Globus pallidus (tissue), 1 donor: ENCODE results near the gene TSR3.
A peak's percentile ranks its signal among the peaks of the same experiment; 100 is the strongest.

Experiments used
- DNase-seq: peaks from one replicate; pipeline ENCODE4 v3.0.0-alpha.2; 2015; ENCODE audit warnings: low spot score

TSR3 gene

GRCh38 chr16:1377406-1378010 lies 25.8 kb upstream of the TSR3 start:
- DNase-seq, result peak; percentile 53

GRCh38 chr16:1375741-1376410 lies 24.2 kb upstream of the TSR3 start:
- DNase-seq, result no peak

GRCh38 chr16:1375298-1375640 lies 23.6 kb upstream of the TSR3 start:
- no peak for DNase-seq

- no peak for DNase-seq
Measured at GRCh38 chr16:1374418-1375297, 23.0 kb upstream of the TSR3 start.

- DNase-seq, result no peak
Measured at GRCh38 chr16:1372292-1372950, 20.7 kb upstream of the TSR3 start.

GRCh38 chr16:1371054-1371978 lies 19.6 kb upstream of the TSR3 start:
- no peak for DNase-seq

GRCh38 chr16:1367486-1368174 lies 16.0 kb upstream of the TSR3 start:
- no peak for DNase-seq

GRCh38 chr16:1366712-1367299 lies 15.1 kb upstream of the TSR3 start:
- no peak for DNase-seq

GRCh38 chr16:1366060-1366711 lies 14.5 kb upstream of the TSR3 start:
- DNase-seq, result no peak

GRCh38 chr16:1364510-1364909 lies 12.8 kb upstream of the TSR3 start:
- no peak for DNase-seq

GRCh38 chr16:1363501-1364041 lies 11.9 kb upstream of the TSR3 start:
- no peak for DNase-seq

GRCh38 chr16:1362807-1363206 lies 11.1 kb upstream of the TSR3 start:
- no peak for DNase-seq

GRCh38 chr16:1361685-1362360 lies 10.1 kb upstream of the TSR3 start:
- no peak for DNase-seq

GRCh38 chr16:1357906-1358566 lies 6.4 kb upstream of the TSR3 start:
- no peak for DNase-seq

- no peak for DNase-seq
Measured at GRCh38 chr16:1356061-1356900, 4.6 kb upstream of the TSR3 start.

- no peak for DNase-seq
Measured at GRCh38 chr16:1355591-1355990, 3.9 kb upstream of the TSR3 start.

GRCh38 chr16:1354815-1355540 lies 3.3 kb upstream of the TSR3 start:
- no peak for DNase-seq
